Lower lobe of right lung (tissue), 2 donors: Measurements from ENCODE around the gene CLNK. TPM values are rescaled to one million over a fixed set of nuclear protein-coding genes. Genes with fewer than 3 reads are reported as not detected.

Source experiments
- ATAC-seq, 2 donors: fragments of 200-7000 bp; cut with Tn5 transposase; one replicate each; pipeline ENCODE4 v1.9.1; 2020 to 2022; ENCODE audit warnings: mild to moderate bottlenecking in 2 of 2, moderate library complexity in 2 of 2
- DNase-seq: peaks from one replicate; pipeline ENCODE4 v3.0.0-alpha.2; 2020
- H3K27ac ChIP-seq: fragments of 200-600 bp; one replicate; pipeline ENCODE4 v1.8.0; 2022
- H3K27me3 ChIP-seq: fragments of 200-600 bp; one replicate; pipeline ENCODE4 v1.8.0; 2022; ENCODE audit warnings: low read depth
- H3K36me3 ChIP-seq: fragments of 200-600 bp; one replicate; pipeline ENCODE4 v1.8.0; 2022; ENCODE audit warnings: mild to moderate bottlenecking
- H3K4me1 ChIP-seq: fragments of 200-600 bp; one replicate; pipeline ENCODE4 v1.8.0; 2022
- H3K4me3 ChIP-seq: fragments of 200-600 bp; one replicate; pipeline ENCODE4 v1.8.0; 2022; ENCODE audit warnings: mild to moderate bottlenecking
- H3K9me3 ChIP-seq: fragments of 200-600 bp; one replicate; pipeline ENCODE4 v1.8.0; 2022
- CTCF ChIP-seq: fragments of 200-600 bp; IDR thresholded peaks from one replicate; pipeline ENCODE4 v1.8.0; 2022; ENCODE audit warnings: antibody characterized with exemption, mild to moderate bottlenecking
- intact Hi-C: fragments of 100-400 bp; cut with DNase I; formaldehyde crosslinking; loops from one replicate; pipeline ENCODE4 v1.11.0; 2022
- total RNA-seq: library from RNA; stranded (reverse); fragmentation: NEBNext Ultra II Directional; extraction: Animal tissue kit (Norgen Biotek cat#: 25700); gene quantifications from one replicate; pipeline ENCODE4 v1.2.1, GENCODE V29; 2021
- donor health status: DM: no; HTN: yes; CAD: no; lungs with severe emphysema.

The CLNK gene
- total RNA-seq, 1 donor from 2014 or later = 0.09 TPM

- Histone ChIP-seq H3K36me3 (no peaks in the 10 kb centered on the region), H3K4me3 (no peak overlapping the region), H3K9me3 (no peaks in the 10 kb centered on the region), H3K4me1 (no peaks in the 10 kb centered on the region), H3K27me3 (no peaks in the 10 kb centered on the region), H3K27ac (no peak overlapping the region)
- ATAC-seq (no peak), DNase-seq (no peak)
- no peak for TF ChIP-seq CTCF
- intact Hi-C loops = no loop called here
Measured at GRCh38 chr4:10688846-10689245, 4.3 kb upstream of the CLNK start.

- Histone ChIP-seq H3K4me3 (no peak overlapping the region), H3K27me3 (no peaks in the 10 kb centered on the region), H3K4me1 (no peaks in the 10 kb centered on the region), H3K27ac (no peak overlapping the region), H3K36me3 (no peaks in the 10 kb centered on the region), H3K9me3 (no peaks in the 10 kb centered on the region)
- TF ChIP-seq CTCF = no peak
- no peak for ATAC-seq
- intact Hi-C loops = no loop called here
- no peak for DNase-seq
Measured at GRCh38 chr4:10688022-10688421, 3.5 kb upstream of the CLNK start.

GRCh38 chr4:10687526-10687925, 3.0 kb upstream of the CLNK start:
- H3K36me3 ChIP-seq = no peaks in the 10 kb centered on the region
- H3K9me3 ChIP-seq = no peaks in the 10 kb centered on the region
- ATAC-seq = no peak
- TF ChIP-seq CTCF = no peak
- intact Hi-C loops = no loop called here
- H3K4me3 ChIP-seq = no peak overlapping the region
- no peak overlapping the region for H3K27ac ChIP-seq
- no peaks in the 10 kb centered on the region for H3K4me1 ChIP-seq
- no peak for DNase-seq
- H3K27me3 ChIP-seq = no peaks in the 10 kb centered on the region

GRCh38 chr4:10682397-10682796, 2.2 kb downstream of the CLNK start:
- H3K27me3 ChIP-seq = no peaks in the 10 kb centered on the region
- no peaks in the 10 kb centered on the region for H3K36me3 ChIP-seq
- no peak overlapping the region for H3K4me3 ChIP-seq
- no peak for DNase-seq
- no peaks in the 10 kb centered on the region for H3K9me3 ChIP-seq
- no peaks in the 10 kb centered on the region for H3K4me1 ChIP-seq
- no peak for TF ChIP-seq CTCF
- no peak for ATAC-seq
- no peak overlapping the region for H3K27ac ChIP-seq
- intact Hi-C loops = no loop called here

- H3K9me3 ChIP-seq = no peaks in the 10 kb centered on the region
- H3K27me3 ChIP-seq = no peaks in the 10 kb centered on the region
- no peaks in the 10 kb centered on the region for H3K4me1 ChIP-seq
- H3K27ac ChIP-seq = no peak overlapping the region
- H3K36me3 ChIP-seq = no peaks in the 10 kb centered on the region
- ATAC-seq (no peak), DNase-seq (no peak)
- H3K4me3 ChIP-seq = no peak overlapping the region
- no peak for TF ChIP-seq CTCF
- intact Hi-C loops = no loop called here
Measured at GRCh38 chr4:10677796-10678497, 6.6 kb downstream of the CLNK start.
